Measurements from ENCODE around the gene CPT1B. TPM values are rescaled to one million over a fixed set of nuclear protein-coding genes. Genes with fewer than 3 reads are reported as not detected.

Gene CPT1B
- total RNA-seq, 1 donor from 2014 or later = 3.4 TPM

- Histone ChIP-seq H3K36me3 (ENCODE audit: control insufficient read depth, insufficient read depth, low read length) (no peaks in the 10 kb centered on the region), H3K4me3 (ENCODE audit: low read depth, low read length) (no peak overlapping the region), H3K27me3 (ENCODE audit: control insufficient read depth, insufficient read depth, low read length) (peaks cover 3% of the 10 kb centered on the region)
- TF ChIP-seq, protein P1, sequence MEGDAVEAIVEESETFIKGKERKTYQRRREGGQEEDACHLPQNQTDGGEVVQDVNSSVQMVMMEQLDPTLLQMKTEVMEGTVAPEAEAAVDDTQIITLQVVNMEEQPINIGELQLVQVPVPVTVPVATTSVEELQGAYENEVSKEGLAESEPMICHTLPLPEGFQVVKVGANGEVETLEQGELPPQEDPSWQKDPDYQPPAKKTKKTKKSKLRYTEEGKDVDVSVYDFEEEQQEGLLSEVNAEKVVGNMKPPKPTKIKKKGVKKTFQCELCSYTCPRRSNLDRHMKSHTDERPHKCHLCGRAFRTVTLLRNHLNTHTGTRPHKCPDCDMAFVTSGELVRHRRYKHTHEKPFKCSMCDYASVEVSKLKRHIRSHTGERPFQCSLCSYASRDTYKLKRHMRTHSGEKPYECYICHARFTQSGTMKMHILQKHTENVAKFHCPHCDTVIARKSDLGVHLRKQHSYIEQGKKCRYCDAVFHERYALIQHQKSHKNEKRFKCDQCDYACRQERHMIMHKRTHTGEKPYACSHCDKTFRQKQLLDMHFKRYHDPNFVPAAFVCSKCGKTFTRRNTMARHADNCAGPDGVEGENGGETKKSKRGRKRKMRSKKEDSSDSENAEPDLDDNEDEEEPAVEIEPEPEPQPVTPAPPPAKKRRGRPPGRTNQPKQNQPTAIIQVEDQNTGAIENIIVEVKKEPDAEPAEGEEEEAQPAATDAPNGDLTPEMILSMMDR (IDR thresholded peaks at IDR 0.05; ENCODE audit: insufficient read depth, low read length, severe bottlenecking) = no peak
- DNase-seq (ENCODE audit: low read depth) (no peak), FAIRE-seq (no peak)
These were observed 29.1 kb downstream of the CPT1B start for GRCh38 chr22:50548921-50549790.

DNA sequence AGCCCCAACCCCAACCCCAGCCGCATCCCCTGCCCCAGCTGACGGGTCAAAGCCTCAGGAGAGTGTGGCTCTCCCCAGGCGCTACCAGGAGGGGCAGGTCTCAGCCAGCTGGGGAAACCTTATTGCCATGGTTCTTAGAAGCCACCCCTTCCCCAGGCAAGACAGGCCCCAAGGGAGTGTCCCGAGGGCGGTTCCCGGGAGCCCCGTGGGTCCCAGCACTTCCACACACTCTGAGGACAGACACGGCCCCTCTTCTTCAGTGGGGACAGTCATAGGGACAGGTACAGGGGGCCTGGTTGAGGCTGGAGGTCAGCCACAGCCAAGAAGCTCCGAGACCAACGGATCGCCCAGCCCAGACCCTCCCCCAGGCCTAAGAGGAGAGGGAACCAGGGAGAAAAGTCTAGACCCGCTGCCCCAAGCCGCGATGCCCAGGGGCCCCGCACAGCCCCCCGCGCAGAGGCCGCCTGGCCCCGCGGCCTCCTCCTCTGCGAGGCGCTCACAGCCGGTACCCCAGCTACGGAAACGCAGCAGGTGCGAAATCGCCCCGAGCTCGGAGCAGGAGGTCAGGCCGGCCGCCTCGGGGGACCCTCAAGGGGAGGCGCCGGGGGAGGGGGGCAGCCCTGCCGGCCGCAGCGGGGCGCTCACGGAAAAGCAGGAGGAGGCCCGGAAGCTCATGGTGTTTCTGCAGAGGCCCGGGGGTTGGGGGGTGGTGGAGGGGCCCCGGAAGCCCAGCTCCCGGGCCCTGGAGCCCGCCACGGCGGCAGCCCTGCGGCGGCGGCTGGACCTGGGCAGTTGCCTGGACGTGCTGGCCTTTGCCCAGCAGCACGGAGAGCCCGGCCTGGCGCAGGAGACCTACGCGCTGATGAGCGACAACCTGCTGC lies 29.9 kb downstream of the CPT1B start:
- TF ChIP-seq, protein P1 (IDR thresholded peaks at IDR 0.05; ENCODE audit: insufficient read depth, low read length, severe bottlenecking) = no peak
- H3K4me3 ChIP-seq (ENCODE audit: low read depth, low read length) = no peak overlapping the region
- DNase-seq (ENCODE audit: low read depth) = no peak
- H3K36me3 ChIP-seq (ENCODE audit: control insufficient read depth, insufficient read depth, low read length) = no peaks in the 10 kb centered on the region
- no peak for FAIRE-seq
- H3K27me3 ChIP-seq (ENCODE audit: control insufficient read depth, insufficient read depth, low read length) = peaks cover 3% of the 10 kb centered on the region

GRCh38 chr22:50547263-50547985 lies 30.8 kb downstream of the CPT1B start:
- no peak for FAIRE-seq
- TF ChIP-seq, protein P1 (IDR thresholded peaks at IDR 0.05; ENCODE audit: insufficient read depth, low read length, severe bottlenecking) = no peak
- DNase-seq (ENCODE audit: low read depth) = no peak
- H3K4me3 ChIP-seq (ENCODE audit: low read depth, low read length) = no peak overlapping the region
- H3K27me3 ChIP-seq (ENCODE audit: control insufficient read depth, insufficient read depth, low read length) = peaks cover 3% of the 10 kb centered on the region
- no peaks in the 10 kb centered on the region for H3K36me3 ChIP-seq (ENCODE audit: control insufficient read depth, insufficient read depth, low read length)

DNA sequence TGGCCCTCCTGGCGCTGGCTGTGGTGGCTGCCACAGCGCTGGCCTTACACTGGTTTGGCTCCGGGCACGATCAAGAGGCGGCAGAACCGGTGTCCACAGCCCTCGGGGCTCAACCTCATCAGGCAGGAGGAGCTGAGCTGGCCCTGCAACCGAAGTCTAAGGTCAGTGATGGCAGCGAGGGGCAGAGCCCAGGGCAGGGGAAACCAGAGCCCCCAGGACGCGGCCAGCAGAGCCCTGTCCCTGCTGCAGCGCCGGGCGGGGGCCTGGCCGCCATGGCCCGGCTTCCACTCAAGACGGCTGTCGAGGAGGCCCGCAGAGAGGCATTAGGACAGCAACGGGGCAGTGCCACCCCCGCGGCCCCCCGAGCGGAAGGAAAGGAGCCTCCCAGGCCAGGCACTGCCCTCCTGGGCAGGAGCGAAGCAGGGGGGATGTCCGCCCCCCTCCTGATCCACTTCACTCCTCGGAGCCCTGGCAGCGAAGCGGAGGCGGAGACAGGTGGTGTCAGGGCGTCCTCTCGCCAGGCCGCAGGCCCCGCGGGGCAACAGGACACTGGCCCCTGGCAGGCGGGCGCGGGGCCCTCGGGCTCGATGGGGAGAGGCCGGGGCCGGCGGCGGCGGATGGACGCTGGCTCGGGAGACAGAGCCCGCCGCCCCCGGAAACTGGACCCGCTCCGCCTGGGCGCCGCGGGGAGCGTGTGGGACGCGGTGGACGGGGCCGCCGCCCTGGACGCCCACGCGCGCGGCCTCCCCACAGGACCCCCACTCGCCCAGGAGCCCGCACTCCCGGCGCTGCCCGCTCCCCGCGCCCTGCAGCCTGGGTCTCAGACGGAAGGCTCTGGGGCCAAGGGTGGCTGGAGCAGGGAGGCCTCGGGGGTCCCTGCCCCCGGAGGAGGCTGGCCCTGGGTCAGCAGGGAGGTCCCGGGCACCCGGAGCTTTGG lies 31.6 kb downstream of the CPT1B start:
- TF ChIP-seq, protein P1 (IDR thresholded peaks at IDR 0.05; ENCODE audit: insufficient read depth, low read length, severe bottlenecking) = no peak
- Histone ChIP-seq H3K36me3 (ENCODE audit: control insufficient read depth, insufficient read depth, low read length) (no peaks in the 10 kb centered on the region), H3K27me3 (ENCODE audit: control insufficient read depth, insufficient read depth, low read length) (peaks cover 3% of the 10 kb centered on the region), H3K4me3 (ENCODE audit: low read depth, low read length) (no peak overlapping the region)
- DNase-seq (ENCODE audit: low read depth) = no peak
- FAIRE-seq = no peak

All from bronchial epithelial cell (primary cell).